Measurements from ENCODE around the gene KLF12. TPM values are rescaled to one million over a fixed set of nuclear protein-coding genes. Genes with fewer than 3 reads are reported as not detected.

KLF12 gene
- total RNA-seq, 1 donor from 2014 or later = 28.6 TPM

DNA sequence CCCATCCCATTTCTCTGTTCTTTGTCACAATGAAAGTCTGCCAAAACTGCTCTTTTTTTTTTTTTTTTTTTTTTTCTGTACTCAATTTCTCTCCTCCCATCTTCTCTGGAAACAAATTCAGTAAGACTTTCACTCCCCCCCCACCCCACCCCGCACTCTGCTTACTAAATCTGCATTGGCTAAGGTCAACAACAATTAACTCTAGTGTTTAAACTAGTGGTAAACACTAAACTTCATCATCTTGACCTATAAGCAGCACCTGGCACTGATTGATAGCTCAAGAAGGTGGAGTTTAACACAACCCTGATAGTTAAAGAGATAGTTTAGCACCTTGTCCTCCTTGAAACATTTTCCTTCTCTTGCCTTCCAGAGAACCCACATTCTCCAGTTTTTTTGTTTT is 14.1 kb upstream of the KLF12 start:
- DNase-seq (ENCODE audit: low read depth, low spot score) = no peak
- H3K27me3 Mint-ChIP-seq (ENCODE audit: low read depth) = no peaks in the 10 kb centered on the region
- H3K4me1 Mint-ChIP-seq = no peaks in the 10 kb centered on the region
- H3K27ac Mint-ChIP-seq (ENCODE audit: unreplicated experiment) = peak overlapping the region; percentile 45
- no peak overlapping the region for H3K4me3 Mint-ChIP-seq
- no peaks in the 10 kb centered on the region for H3K36me3 Mint-ChIP-seq (ENCODE audit: low read depth)
- TF ChIP-seq, protein P1, sequence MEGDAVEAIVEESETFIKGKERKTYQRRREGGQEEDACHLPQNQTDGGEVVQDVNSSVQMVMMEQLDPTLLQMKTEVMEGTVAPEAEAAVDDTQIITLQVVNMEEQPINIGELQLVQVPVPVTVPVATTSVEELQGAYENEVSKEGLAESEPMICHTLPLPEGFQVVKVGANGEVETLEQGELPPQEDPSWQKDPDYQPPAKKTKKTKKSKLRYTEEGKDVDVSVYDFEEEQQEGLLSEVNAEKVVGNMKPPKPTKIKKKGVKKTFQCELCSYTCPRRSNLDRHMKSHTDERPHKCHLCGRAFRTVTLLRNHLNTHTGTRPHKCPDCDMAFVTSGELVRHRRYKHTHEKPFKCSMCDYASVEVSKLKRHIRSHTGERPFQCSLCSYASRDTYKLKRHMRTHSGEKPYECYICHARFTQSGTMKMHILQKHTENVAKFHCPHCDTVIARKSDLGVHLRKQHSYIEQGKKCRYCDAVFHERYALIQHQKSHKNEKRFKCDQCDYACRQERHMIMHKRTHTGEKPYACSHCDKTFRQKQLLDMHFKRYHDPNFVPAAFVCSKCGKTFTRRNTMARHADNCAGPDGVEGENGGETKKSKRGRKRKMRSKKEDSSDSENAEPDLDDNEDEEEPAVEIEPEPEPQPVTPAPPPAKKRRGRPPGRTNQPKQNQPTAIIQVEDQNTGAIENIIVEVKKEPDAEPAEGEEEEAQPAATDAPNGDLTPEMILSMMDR (conservative IDR thresholded peaks at IDR 0.05) = no peak
- no peaks in the 10 kb centered on the region for H3K9me3 Mint-ChIP-seq

DNA sequence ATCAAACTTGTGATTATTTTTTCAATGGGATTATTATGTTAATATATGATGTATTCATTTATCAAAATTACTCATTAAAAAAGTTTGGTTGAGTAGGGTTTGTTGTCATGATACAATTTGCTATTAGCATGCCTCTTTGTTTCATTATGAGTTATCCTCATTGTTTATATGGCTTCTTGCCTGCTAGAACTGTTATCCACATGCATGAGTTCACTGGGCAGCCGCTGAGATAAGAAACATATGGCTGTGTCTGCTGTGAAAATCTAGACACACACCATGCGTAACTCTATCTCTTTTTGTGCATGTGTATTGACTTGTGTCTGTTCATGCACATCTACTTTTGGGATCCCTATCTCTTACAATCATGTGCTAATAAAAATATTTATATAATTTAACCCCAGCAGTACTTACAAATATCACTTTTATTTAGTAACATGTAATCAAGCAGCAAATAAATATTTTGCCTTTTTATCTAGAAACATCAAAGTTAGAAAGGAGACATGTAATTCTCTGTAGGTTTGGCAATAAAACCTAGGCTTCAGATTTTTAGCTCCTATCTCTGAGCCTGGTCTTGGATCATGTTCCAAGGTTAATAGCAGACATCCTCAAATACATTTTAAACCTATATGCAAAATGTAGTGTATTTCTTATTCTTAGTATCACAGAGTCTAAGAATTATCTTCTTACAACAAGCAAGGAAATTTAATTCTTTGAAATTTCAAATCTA is 11.2 kb upstream of the KLF12 start:
- no peak overlapping the region for H3K4me3 Mint-ChIP-seq

DNA sequence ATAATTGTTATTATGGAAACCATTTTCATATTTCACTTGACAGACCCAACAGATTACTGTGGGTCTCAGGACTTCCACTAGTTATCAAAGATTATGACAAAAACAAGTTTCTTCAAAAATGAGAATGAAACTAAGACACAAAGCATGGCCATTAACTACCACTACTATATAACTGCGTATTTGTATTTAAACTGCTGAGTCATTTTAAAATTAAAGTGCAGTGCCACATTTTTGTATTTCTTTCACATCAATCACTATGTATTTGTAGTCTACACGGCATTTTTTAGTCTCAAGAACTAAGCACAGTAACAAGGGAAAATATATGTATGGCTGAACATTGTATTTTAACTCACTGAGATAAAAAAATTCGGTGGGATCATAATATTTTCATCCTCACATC is 10.1 kb upstream of the KLF12 start:
- H3K4me1 Mint-ChIP-seq = no peaks in the 10 kb centered on the region
- DNase-seq (ENCODE audit: low read depth, low spot score) = no peak
- no peaks in the 10 kb centered on the region for H3K36me3 Mint-ChIP-seq (ENCODE audit: low read depth)
- no peaks in the 10 kb centered on the region for H3K27me3 Mint-ChIP-seq (ENCODE audit: low read depth)
- H3K9me3 Mint-ChIP-seq = no peaks in the 10 kb centered on the region
- TF ChIP-seq, protein P1 (conservative IDR thresholded peaks at IDR 0.05) = no peak
- H3K4me3 Mint-ChIP-seq = no peak overlapping the region
- H3K27ac Mint-ChIP-seq (ENCODE audit: unreplicated experiment) = no peak overlapping the region

More for the DNA sequence above, 11.2 kb upstream of the KLF12 start:
- H3K4me1 Mint-ChIP-seq = no peaks in the 10 kb centered on the region
- no peak overlapping the region for H3K27ac Mint-ChIP-seq (ENCODE audit: unreplicated experiment)
- no peaks in the 10 kb centered on the region for H3K9me3 Mint-ChIP-seq
- H3K36me3 Mint-ChIP-seq (ENCODE audit: low read depth) = no peaks in the 10 kb centered on the region
- TF ChIP-seq, protein P1 (conservative IDR thresholded peaks at IDR 0.05) = no peak
- no peaks in the 10 kb centered on the region for H3K27me3 Mint-ChIP-seq (ENCODE audit: low read depth)
- DNase-seq (ENCODE audit: low read depth, low spot score) = no peak

DNA sequence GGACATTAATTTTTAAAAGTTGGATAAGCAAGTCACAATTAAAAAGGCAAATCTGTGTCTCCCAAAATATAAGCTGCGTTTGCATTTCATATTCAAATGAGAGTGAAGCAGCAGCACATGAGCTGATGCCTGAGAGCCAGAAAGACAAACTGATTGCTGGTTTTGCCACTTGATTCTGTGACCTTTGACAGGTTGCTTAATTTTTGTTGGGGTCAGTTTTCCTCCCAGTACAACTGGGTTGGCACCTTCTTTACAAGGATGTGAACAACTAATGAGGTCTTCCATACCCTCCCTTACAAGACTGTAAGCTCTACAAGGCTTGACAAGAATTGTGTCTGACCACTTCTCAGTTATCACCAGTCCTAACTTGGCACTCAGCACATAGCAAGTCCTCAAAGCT is 8.1 kb upstream of the KLF12 start:
- Mint-ChIP-seq H3K4me1 (no peaks in the 10 kb centered on the region), H3K27me3 (ENCODE audit: low read depth) (no peaks in the 10 kb centered on the region), H3K36me3 (ENCODE audit: low read depth) (no peaks in the 10 kb centered on the region), H3K27ac (ENCODE audit: unreplicated experiment) (no peak overlapping the region), H3K4me3 (no peak overlapping the region), H3K9me3 (no peaks in the 10 kb centered on the region)
- TF ChIP-seq, protein P1 (conservative IDR thresholded peaks at IDR 0.05) = no peak
- no peak for DNase-seq (ENCODE audit: low read depth, low spot score)

DNA sequence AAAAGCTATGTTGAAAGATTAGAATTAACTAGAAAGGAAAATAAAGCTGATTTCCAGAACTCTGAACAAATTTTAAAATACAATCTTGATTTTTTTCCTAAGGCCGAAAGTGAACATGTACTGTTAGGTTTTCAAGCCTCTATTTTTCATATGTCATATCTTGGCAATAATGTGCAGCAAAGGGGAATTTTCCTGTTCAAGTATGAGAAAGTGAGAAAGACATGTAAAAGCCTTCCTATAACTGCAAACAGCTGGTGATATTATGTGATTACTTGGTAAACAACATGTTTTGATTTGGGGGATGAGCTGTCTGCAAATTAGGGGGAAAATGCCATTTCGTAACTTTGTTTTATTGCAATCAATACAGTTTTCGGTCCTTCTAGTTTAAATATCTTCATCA is 4.0 kb upstream of the KLF12 start:
- no peak for DNase-seq (ENCODE audit: low read depth, low spot score)
- H3K27ac Mint-ChIP-seq (ENCODE audit: unreplicated experiment) = no peak overlapping the region
- TF ChIP-seq, protein P1 (conservative IDR thresholded peaks at IDR 0.05) = no peak
- H3K27me3 Mint-ChIP-seq (ENCODE audit: low read depth) = no peaks in the 10 kb centered on the region
- H3K9me3 Mint-ChIP-seq = no peaks in the 10 kb centered on the region
- no peaks in the 10 kb centered on the region for H3K36me3 Mint-ChIP-seq (ENCODE audit: low read depth)
- no peaks in the 10 kb centered on the region for H3K4me1 Mint-ChIP-seq
- no peak overlapping the region for H3K4me3 Mint-ChIP-seq
